ENCODE results near the gene RIPPLY3.

- TF ChIP-seq CTCF (IDR thresholded peaks at IDR 0.05): no peak
- TF ChIP-seq POLR2A (IDR thresholded peaks at IDR 0.05): no peak
Measured at GRCh38 chr21:37032293-37032692, 25.8 kb downstream of the RIPPLY3 start.
